Epithelial cell of proximal tubule (primary cell): ENCODE results near the gene CCDC194. TPM values are rescaled to one million over a fixed set of nuclear protein-coding genes. Genes with fewer than 3 reads are reported as not detected.

Experiments
- DNase-seq: peaks from one replicate; pipeline ENCODE4 v3.0.0-alpha.2; 2011; ENCODE audit warnings: low read depth
- H3K4me3 ChIP-seq: 2 replicates; pipeline ENCODE4 v1.5.1; 2011; ENCODE audit warnings: low read depth, mild to moderate bottlenecking, low read length
- CTCF ChIP-seq: conservative IDR thresholded peaks from 2 replicates; pipeline ENCODE4 v1.5.1; 2012; ENCODE audit warnings: low read depth, mild to moderate bottlenecking, low read length
- total RNA-seq: library from RNA; depleted of rRNA; stranded (reverse); fragments of >200 nt; gene quantifications from 2 replicates; pipeline ENCODE4 v1.2.3, GENCODE V29; 2015

CCDC194 gene
- total RNA-seq, 1 donor from 2014 or later: not detected

- TF ChIP-seq CTCF: no peak
- no peak overlapping the region for H3K4me3 ChIP-seq
- DNase-seq: no peak
These were observed 40.6 kb downstream of the CCDC194 start for GRCh38 chr19:17353386-17353785.

- H3K4me3 ChIP-seq: no peak overlapping the region
- no peak for DNase-seq
- TF ChIP-seq CTCF: no peak
These were observed 41.3 kb downstream of the CCDC194 start for GRCh38 chr19:17352608-17353280.

GRCh38 chr19:17351815-17352435 is 42.1 kb downstream of the CCDC194 start:
- H3K4me3 ChIP-seq: no peak overlapping the region
- TF ChIP-seq CTCF: no peak
- no peak for DNase-seq

GRCh38 chr19:17348700-17349099 is 45.3 kb downstream of the CCDC194 start:
- no peak for DNase-seq
- no peak for TF ChIP-seq CTCF
- peak overlapping the region; percentile 27 for H3K4me3 ChIP-seq

- no peak for TF ChIP-seq CTCF
- H3K4me3 ChIP-seq: no peak overlapping the region
- no peak for DNase-seq
These were observed 46.1 kb downstream of the CCDC194 start for GRCh38 chr19:17347877-17348276.

GRCh38 chr19:17347361-17347760 is 46.6 kb downstream of the CCDC194 start:
- no peak overlapping the region for H3K4me3 ChIP-seq
- TF ChIP-seq CTCF: no peak
- DNase-seq: no peak
